SU-DHL-6 (cell line): Measurements from ENCODE around the gene AKT1.
A peak's percentile ranks its signal among the peaks of the same experiment; 100 is the strongest.
"Not testable (repeated sequence)": the region's sequence is repeated elsewhere in the genome, so short reads cannot be mapped to it uniquely, and the experiment has no call there.

Experiments
- H2AFZ ChIP-seq: fragments of 200-600 bp; sonication (generic); 2 replicates; pipeline ENCODE4 v1.6.1; 2014; ENCODE audit warnings: low read depth, mild to moderate bottlenecking, moderate library complexity, mixed read lengths, antibody characterized with exemption, low read length; ENCODE audit not compliant: severe bottlenecking
- H3F3A ChIP-seq: fragments of 200-600 bp; shearing (Covaris generic); 2 replicates; pipeline ENCODE4 v1.6.0; 2016; ENCODE audit warnings: antibody characterized with exemption, mild to moderate bottlenecking; ENCODE audit not compliant: insufficient read depth
- H3K27ac ChIP-seq: fragments of 200-600 bp; sonication (generic); 2 replicates; pipeline ENCODE4 v1.5.1; 2016; ENCODE audit warnings: low read depth, mild to moderate bottlenecking, low read length, moderate library complexity, mixed read lengths
- H3K27me3 ChIP-seq: fragments of 200-600 bp; sonication (generic), shearing (Covaris generic); 2 replicates; pipeline ENCODE4 v1.6.0; 2014; ENCODE audit warnings: mild to moderate bottlenecking, low read length
- H3K36me3 ChIP-seq: fragments of 200-600 bp; sonication (generic); 2 replicates; pipeline ENCODE4 v1.6.1; 2014; ENCODE audit warnings: mild to moderate bottlenecking, low read length, mixed read lengths
- H3K4me2 ChIP-seq: fragments of 300-600, 200-600 bp; shearing (Covaris generic), sonication (generic); 2 replicates; pipeline ENCODE4 v1.6.0; 2014; ENCODE audit warnings: low read length, low read depth, mild to moderate bottlenecking; ENCODE audit not compliant: poor library complexity, severe bottlenecking
- H3K4me3 ChIP-seq: fragments of 200-600 bp; sonication (generic); 2 replicates; pipeline ENCODE4 v1.5.1; 2014; ENCODE audit warnings: antibody characterized with exemption, low read length, mild to moderate bottlenecking, mixed read lengths; ENCODE audit not compliant: insufficient read depth, poor library complexity, severe bottlenecking
- H3K79me2 ChIP-seq: fragments of 200-600 bp; sonication (generic); 2 replicates; pipeline ENCODE4 v1.6.1; 2014; ENCODE audit warnings: mild to moderate bottlenecking, low read length, moderate library complexity; ENCODE audit not compliant: insufficient read depth
- H3K9ac ChIP-seq: fragments of 200-600 bp; sonication (generic); 2 replicates; pipeline ENCODE4 v1.7.0; 2014; ENCODE audit warnings: mild to moderate bottlenecking, low read length
- H3K9me2 ChIP-seq: fragments of 200-600 bp; sonication (generic); replicated peaks from 2 replicates; pipeline ENCODE4 v1.6.1; 2014; ENCODE audit warnings: low read length; ENCODE audit not compliant: insufficient read depth
- H3K9me3 ChIP-seq: fragments of 200-600 bp; sonication (generic); 2 replicates; pipeline ENCODE4 v1.6.1; 2014; ENCODE audit warnings: low read length, mixed read lengths; ENCODE audit not compliant: insufficient read depth
- H4K20me1 ChIP-seq: fragments of 200-600 bp; sonication (generic); 2 replicates; pipeline ENCODE4 v1.6.1; 2014; ENCODE audit warnings: low read depth, mild to moderate bottlenecking, antibody characterized with exemption, low read length, moderate library complexity, mixed read lengths
- EZH2phosphoT487 ChIP-seq: fragments of 200-600 bp; sonication (generic), shearing (Covaris generic); conservative IDR thresholded peaks from 2 replicates; pipeline ENCODE4 v1.6.1; 2018; ENCODE audit warnings: mild to moderate bottlenecking, antibody characterized with exemption, low read length, moderate library complexity, mixed read lengths
- TF ChIP-seq, protein P1 (sequence below): fragments of 200-600 bp; sonication (generic); IDR thresholded peaks from one replicate; pipeline ENCODE4 v1.5.1; 2017; ENCODE audit warnings: antibody characterized with exemption, mild to moderate bottlenecking, low read length, moderate library complexity; ENCODE audit not compliant: insufficient read depth, poor library complexity, severe bottlenecking

The AKT1 gene

DNA sequence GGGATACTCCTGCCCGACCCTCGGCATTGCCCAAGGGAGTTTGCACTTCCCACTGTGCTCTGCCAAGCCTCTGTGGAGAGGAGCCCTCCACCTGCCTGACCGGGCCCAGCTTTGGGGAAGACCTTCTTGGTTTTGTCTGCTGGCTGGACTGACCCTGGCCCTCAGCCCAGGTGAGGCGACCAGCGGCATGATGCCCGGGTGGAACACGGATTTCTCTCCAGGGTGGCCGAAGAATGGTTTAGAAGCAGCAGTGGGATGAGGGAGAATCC is 21.0 kb upstream of the AKT1 start:
- peak overlapping the region; percentile 78 for H2AFZ ChIP-seq
- H3K27ac ChIP-seq = peak overlapping the region; percentile 54; the same call in 1 of the 2 replicates

DNA sequence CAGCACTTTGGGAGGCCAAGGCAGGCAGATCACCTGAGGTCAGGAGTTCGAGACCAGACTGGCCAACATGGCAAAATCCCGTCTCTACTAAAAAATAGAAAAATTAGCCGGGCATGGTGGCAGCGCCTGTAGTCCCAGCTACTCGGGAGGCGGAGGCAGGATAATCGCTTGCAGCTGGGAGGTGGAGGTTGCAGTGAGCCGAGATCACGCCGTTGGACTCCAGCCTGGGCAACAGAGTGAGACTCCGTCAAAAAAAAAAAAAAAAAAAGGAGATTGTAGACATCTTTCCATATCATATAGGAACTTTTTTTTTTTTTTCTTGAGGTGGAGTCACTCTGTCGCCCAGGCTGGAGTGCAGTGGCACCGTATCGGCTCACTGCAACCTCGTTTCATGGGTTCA is 19.2 kb upstream of the AKT1 start:
- not testable (repeated sequence) for H3K36me3 ChIP-seq, H2AFZ ChIP-seq, H3K9me3 ChIP-seq, H3K27me3 ChIP-seq, H4K20me1 ChIP-seq, H3K79me2 ChIP-seq, H3K27ac ChIP-seq, H3K9me2 ChIP-seq, H3F3A ChIP-seq
- peak overlapping the region; percentile 86 for H3K9ac ChIP-seq
- peak overlapping the region; percentile 64 for H3K4me3 ChIP-seq
- H3K4me2 ChIP-seq = peak overlapping the region; percentile 55

More for the DNA sequence above, 21.0 kb upstream of the AKT1 start:
- no peaks in the 10 kb centered on the region; the same call in 1 of the 2 replicates for H3F3A ChIP-seq
- H3K4me3 ChIP-seq = peak overlapping the region; percentile 73
- no peaks in the 10 kb centered on the region for H3K79me2 ChIP-seq
- H3K9ac ChIP-seq = peak overlapping the region; percentile 86
- TF ChIP-seq, protein P1, sequence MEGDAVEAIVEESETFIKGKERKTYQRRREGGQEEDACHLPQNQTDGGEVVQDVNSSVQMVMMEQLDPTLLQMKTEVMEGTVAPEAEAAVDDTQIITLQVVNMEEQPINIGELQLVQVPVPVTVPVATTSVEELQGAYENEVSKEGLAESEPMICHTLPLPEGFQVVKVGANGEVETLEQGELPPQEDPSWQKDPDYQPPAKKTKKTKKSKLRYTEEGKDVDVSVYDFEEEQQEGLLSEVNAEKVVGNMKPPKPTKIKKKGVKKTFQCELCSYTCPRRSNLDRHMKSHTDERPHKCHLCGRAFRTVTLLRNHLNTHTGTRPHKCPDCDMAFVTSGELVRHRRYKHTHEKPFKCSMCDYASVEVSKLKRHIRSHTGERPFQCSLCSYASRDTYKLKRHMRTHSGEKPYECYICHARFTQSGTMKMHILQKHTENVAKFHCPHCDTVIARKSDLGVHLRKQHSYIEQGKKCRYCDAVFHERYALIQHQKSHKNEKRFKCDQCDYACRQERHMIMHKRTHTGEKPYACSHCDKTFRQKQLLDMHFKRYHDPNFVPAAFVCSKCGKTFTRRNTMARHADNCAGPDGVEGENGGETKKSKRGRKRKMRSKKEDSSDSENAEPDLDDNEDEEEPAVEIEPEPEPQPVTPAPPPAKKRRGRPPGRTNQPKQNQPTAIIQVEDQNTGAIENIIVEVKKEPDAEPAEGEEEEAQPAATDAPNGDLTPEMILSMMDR = no peak
- no peak for TF ChIP-seq EZH2phosphoT487
- H3K27me3 ChIP-seq = no peaks in the 10 kb centered on the region
- H3K9me2 ChIP-seq = no peaks in the 10 kb centered on the region
- no peaks in the 10 kb centered on the region for H4K20me1 ChIP-seq
- H3K36me3 ChIP-seq = no peaks in the 10 kb centered on the region
- H3K4me2 ChIP-seq = peak overlapping the region; percentile 65
- H3K9me3 ChIP-seq = no peaks in the 10 kb centered on the region

DNA sequence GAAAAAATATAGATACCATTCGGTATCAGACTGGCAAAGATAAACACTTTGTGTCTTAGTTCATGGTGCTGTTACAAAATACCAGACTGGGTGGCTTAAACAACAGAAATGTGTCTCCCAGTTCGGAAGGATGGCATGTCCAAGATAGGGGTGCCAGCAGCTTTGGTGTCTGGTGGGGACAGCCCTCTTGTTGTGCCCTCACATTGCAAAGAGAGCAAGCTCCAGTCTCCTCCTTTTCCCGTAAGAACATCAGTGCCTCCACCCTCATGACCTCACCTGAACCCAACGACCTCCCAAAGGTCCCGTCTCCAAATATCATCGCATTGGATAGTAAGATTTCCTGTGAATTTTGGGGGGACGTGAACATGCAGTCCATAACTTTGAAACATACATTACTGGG is 17.7 kb upstream of the AKT1 start:
- Histone ChIP-seq H3K4me3 (no peak overlapping the region), H3K79me2 (no peaks in the 10 kb centered on the region), H3K4me2 (no peak overlapping the region), H4K20me1 (no peaks in the 10 kb centered on the region), H3K27me3 (no peaks in the 10 kb centered on the region), H3K27ac (no peak overlapping the region), H3K9ac (no peak overlapping the region), H3K36me3 (no peaks in the 10 kb centered on the region), H2AFZ (no peak overlapping the region), H3K9me2 (no peaks in the 10 kb centered on the region), H3F3A (no peaks in the 10 kb centered on the region; the same call in 1 of the 2 replicates), H3K9me3 (no peaks in the 10 kb centered on the region)
- TF ChIP-seq EZH2phosphoT487 = no peak
- TF ChIP-seq, protein P1 = no peak

DNA sequence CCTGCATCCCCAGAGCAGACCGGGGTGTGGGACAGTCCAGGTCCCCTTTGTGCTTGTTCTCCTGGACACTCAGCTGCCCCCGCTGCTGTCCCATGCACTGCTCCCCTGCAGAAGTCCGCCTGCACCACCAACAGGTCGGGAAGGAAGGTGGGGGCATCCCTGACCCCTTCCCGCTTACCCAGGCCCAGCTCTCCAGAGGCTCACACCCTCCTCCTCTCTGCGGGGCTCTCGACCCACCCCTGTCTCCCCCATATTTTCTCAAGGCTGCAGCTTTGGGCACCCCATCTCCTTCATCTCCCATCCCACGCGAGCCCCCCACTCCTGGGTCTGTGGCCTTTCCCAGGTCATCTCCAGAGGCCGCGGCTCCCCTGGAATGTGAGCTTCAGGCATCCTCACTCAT is 14.8 kb upstream of the AKT1 start:
- Histone ChIP-seq H3K27me3 (no peaks in the 10 kb centered on the region), H3K36me3 (no peaks in the 10 kb centered on the region), H2AFZ (no peak overlapping the region), H3K9me2 (no peaks in the 10 kb centered on the region), H3K4me2 (no peak overlapping the region), H3F3A (no peaks in the 10 kb centered on the region; the same call in 1 of the 2 replicates), H3K79me2 (no peaks in the 10 kb centered on the region), H3K27ac (no peak overlapping the region), H4K20me1 (no peaks in the 10 kb centered on the region), H3K9me3 (no peaks in the 10 kb centered on the region), H3K4me3 (no peak overlapping the region), H3K9ac (no peak overlapping the region)
- TF ChIP-seq, protein P1 = no peak
